D341Med (cell line): ENCODE measurements around the gene ACBD3.

Experiments used
- DNase-seq: peaks from one replicate; pipeline ENCODE4 v3.0.0; 2012; ENCODE audit warnings: low spot score

Gene ACBD3

DNA sequence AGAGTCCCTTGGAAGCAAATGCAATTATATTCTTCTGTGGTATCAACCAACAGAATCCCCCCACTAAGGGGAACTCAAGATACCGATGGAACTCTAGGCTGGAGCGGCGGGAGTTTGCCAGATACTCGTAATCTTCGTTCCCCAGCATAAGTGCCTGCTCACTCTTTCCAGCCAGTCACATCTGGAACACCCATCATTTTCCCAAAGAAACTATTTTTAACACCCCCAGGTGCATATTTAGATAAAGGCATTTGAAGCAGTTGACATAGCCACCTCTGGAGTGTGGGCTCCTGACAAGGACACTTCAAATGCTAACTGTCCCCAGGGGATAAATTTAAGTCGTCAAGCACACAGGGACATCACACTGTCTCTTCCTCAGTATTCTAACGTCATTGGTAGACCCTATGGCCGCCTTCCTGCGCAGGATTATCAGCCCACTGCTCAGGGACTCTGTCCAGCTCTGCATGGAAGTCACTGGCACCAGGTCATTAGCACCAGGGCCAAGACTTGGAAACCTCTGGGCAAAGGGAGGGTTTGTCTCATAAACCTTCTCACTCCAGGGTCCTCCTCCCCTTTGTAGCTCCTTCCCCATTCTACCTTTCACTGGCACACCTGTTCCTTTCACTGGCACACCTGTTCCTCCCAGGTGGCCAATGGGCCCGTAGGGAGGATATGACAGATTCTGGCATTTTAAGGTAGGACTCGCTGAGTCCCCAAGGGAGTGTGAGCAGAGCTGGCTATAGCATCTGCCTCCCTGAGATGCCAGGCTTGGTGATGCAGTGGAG is 75.3 kb downstream of the ACBD3 start:
- no peak for DNase-seq

DNA sequence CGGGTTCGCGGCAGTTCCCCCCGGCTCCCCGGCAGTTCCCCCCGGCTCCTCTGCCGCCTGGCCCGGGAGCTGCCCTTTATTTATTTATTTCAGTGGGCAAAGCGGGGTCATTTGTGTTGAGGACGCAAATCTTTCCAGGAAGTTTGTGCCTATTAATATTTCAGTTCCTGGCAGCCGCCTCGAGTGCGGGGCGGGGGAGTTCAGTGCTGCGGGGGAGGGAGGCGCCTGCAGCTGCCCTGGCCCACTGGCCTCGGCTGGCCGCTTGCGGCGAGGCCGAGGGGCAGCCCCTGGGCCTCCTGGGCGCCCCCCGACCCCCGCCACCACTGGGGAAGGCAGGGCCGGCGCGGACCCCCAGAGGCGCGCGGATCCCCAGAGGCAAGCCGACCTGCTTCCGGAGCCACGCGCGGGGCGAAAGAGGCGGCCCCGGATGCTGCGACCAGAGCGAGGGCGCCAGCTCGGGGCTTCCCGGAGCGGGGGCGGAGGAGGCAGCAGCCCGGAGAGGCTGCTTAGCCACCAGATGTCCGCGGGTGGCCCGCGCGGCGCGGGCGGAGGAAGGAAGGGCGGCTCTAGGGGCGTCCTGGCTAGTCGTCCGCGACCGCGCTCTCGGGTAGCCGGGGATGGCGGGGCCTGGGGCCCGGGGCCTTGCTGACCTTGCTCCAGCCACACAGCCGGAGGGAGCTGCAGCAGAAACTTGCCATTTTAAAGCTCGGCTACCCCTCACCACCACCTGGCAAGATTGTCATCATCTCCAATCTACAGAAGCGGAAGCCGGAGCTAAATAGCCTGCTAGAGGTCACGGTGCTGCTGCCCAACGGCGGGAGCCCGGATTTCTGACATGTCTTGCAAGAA is 76.1 kb downstream of the ACBD3 start:
- DNase-seq = peak; percentile 89

DNA sequence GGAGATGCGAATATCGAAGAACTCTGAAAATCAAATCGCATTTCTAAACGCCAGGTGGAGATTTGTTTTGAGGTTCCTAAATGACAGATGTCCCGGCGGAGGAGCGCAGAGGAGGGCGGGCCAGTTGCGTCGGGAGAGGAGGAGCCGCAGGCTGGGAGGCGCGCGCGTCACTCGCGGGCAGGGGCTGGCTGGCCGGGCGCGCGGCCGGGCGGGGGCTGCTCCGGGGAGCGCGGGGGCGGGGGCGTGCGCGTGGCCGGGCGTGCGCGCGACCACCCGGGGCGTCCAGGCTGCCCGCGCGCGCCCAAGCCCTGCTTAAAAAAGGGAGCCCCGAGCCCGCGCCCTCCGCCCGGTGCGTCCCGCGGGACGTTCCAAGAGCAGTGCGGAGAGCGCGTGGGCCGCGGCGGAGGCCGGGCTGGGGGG is 76.7 kb downstream of the ACBD3 start:
- DNase-seq = peak; percentile 100

DNA sequence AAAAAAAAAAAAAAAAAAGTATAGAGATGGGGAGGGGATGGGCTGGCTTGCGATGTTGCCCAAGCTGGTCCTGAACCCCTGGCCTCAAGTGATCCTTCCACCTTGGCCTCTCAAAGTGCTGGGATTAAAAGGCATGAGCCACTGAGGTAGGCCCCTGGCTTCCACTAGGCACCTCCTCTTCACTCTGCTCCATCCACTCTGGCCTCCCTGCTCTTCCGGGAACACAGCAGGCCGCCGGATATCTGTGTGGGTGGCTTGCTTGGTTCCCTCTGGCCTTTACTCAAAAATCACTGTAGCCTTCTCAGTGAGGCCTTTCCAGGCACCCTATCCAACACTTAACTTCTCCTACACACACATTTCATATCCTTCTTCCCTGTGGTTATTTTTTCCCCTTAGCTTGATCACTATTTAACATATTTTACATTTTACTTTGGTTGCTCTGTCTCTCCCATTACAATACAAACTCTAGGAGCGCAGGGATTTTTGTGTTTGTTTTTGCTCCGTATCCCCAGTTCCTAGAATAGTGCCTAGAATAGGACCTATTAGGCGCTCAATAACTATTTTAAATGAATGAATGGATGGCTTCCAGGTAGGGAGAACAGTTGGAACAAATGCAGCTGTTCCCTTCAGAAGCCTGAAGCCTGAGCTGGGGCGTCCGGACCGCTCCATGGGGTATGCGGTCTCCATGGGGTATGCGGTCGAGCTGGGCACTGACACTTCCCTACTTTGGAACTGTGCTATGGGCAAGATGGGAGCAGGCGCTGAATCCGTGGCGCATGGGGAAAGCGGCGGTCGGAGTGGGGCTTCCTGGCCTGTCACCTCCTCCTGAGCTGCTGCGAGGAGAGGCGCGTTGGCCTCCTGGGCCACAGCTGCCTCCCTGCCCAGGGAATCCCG is 77.4 kb downstream of the ACBD3 start:
- DNase-seq = no peak

DNA sequence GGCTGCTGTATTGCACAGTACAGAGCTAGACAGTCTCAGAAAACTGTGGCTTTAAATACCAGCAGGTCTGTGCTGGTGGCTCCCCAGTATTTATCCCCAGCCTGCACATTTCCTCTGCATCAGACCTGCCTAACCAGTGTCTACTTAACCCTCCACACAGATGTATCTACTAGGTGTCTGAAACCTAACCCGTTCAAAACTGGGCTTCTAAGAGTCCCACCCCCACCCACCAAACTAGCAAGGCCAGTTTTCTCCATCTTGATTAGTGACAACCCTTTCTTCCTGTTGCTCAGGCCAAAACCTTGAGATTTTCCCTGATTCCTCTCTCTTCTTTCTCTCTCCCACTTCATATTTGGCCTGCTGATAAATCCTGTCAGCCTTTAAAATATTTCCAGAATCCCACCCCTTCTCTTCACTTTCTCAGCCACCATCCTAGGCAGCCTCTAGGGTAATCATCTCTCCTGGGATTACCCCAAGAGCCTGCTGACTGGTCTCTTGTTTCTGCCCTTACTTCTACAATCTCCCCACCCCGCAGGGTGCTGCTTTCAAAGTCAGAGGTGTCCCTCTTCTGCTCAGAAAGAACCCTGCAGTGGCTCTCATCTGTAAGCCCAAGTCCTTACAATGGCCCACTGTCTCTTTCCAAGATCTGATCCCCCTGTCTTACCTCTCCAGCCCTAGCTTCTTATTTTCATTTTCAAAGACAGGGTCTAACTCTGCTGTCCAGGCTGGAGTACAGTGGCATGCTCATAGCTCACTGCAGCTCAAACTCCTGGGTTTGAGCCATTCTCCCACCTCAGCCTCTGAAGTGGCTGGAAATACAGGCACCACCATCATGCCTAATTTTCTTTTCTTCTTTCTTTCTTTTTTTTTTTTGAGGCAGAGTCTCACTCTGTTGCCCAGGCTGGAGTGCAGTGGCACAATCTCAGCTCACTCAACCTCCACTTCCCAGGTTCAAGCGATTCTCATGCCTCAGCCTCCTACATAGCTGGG is 78.8 kb downstream of the ACBD3 start:
- no peak for DNase-seq

DNA sequence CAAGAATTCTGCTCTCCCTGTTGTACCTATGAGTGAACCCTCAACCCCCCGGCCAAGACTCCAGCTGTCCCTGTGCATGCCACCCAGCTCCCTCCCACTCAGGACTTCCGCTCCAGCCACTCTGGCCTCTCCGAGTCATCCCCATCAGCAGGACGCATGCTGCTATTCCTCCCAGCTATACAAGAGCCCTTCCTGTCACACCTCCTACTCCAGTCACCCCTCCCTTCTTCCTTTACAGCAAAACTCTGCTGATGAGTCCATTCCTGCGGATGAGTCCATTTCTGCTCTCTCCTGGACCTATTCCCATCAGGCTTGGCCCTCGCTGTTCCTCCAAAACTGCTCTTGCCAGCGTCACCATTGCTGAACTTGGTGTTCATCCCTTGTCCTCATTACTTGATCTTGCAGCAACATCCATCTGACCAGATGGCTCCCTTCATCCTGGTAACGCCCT is 81.8 kb downstream of the ACBD3 start:
- DNase-seq = no peak

DNA sequence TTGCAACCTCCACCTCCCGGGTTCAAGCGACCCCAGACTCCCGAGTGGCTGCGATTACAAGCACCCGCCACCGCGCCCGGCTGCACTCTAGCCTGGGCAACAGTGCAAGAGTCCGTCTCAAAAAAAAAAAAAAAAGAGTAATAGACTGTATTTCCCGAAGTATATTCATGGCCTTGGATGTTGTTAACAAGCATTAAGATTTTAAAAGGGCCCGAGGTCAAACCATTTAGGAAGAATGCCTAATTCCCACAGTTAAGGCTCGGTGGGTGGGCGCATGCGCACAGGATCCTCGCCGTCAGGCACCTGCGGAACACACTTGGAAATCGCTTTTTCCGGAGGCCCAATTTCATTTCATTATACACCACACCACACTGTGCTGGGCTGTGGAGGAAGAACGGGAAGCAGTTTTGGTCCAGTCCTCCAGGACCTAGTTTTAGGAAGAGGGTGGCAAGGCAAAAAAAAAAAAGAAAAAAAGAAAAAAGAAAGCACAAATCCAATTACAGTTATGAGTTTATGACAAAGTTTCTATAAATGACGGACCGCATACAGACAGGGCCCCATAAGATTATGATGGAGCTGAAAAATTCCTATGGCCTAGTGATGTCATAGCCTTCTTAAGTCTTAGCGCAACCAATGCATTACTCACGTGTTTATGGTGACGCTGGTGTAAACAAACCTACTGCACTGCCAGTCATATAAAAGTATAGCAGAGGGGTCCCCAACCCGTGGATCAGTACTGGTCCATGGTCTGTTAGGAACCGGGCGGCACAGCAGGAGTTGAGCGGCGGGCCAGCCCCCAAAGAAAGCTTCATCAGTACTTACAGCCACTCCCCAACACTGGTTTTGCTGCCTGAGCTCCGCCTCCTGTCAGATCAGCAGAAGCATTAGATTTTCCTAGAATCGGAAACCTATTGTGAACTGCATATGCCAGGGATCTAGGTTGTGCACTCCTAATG is 85.8 kb downstream of the ACBD3 start:
- peak; percentile 36 for DNase-seq

DNA sequence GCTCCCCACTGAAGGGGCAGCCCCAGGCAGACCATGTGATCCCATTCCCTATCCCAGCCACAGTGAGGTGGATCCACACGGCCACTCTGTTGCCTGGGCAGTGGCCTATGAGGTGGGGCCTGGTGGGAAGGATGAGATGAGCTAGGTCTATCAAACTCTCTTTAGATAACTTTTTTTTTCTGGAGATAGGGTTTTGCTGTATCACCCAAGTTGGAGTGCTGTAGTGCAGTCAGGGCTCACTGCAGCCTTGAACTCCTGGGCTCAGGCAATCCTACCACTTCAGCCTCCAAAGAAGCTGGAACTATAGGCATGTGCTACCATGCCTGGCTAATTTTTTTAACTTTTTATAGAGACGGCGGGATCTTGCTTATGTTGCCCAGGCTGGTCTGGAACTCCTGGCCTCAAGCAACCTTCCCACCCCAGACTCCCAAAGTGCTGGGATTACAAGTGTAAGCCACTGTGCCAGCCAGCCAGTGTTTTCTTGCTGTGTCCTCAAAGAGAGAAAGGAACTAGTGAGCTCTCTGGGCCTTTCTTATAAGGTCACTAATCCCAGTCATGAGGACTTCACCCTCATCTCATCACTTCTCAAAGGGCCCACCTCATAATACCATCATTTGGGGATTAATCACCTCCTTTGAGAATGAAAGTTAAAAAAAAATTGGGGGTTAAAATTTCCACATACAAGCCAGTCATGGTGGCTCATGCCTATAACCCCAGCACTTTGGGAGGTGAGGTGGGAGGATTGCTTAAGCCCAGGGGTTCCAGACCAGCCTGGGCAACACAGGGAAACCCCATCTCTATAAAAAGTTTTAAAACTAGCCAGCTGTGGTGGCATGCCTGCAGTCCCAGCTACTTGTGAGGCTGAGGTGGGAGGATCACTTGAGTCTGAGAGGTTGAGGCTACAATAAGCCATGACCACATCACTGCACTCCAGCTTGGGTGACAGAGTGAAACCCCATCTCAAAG is 87.4 kb downstream of the ACBD3 start:
- no peak for DNase-seq

DNA sequence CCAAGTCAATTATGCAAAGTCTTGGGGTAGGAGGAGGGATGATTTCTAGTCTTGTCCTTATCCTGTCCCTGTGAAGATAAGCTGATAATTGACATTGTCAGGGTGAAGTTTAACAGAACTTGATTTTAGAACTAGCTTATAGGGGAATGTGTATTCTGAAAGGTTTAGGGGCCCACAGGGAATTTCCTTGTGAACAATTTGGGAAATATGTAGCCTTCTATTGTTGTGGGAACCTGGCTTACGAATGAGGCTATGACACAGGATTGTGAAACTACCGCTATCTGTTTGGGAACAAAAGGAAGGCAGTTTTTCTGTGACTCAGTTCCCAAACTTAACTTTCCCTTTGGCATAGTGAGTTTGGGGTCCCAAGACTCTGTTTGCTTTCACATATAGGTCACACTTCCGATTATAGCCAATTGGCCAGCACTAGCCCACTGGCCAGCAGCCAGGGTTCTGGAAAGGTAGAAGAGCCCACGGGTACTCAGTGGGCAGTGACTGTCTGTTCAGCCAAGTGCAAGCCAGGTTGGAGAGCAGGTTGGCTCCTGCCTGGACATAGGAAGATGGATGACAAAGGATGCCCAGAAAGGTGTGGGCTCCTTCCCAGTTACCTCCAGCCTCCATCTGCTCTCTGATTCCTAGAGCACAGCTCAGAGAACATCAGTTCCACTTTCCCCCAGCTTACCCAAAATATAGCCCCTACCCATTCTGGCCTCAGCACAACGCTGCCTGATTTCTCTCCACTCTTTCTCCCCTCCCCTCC is 88.5 kb downstream of the ACBD3 start:
- DNase-seq = no peak

DNA sequence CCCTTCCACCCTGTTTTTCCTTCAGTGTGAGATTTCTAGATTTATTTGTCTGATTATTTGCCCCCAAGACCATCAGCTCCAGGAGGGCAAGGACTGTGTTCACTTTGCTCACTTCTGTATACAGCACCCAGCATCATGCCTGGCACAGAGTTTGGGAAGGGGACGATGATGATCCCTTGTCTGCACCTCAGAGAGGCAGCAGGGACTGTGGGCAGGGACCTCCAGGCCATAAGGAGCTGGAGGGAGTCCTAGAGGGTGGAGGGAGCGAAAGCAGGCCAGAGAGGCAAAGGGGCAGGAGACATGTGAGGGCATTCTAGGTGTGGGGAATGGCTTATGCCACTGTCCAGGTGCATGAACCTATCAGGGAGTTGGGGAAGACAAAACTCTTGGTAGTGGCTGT is 91.3 kb downstream of the ACBD3 start:
- DNase-seq = no peak
